ENCODE results near the gene PDK4. TPM values are rescaled to one million over a fixed set of nuclear protein-coding genes. Genes with fewer than 3 reads are reported as not detected.
A peak's percentile ranks its signal among the peaks of the same experiment; 100 is the strongest.
"Not testable (repeated sequence)": the region's sequence is repeated elsewhere in the genome, so short reads cannot be mapped to it uniquely, and the experiment has no call there.

The PDK4 gene
- total RNA-seq, 4 donors from 2014 or later, result 84.2 to 975 (median 104) TPM

DNA sequence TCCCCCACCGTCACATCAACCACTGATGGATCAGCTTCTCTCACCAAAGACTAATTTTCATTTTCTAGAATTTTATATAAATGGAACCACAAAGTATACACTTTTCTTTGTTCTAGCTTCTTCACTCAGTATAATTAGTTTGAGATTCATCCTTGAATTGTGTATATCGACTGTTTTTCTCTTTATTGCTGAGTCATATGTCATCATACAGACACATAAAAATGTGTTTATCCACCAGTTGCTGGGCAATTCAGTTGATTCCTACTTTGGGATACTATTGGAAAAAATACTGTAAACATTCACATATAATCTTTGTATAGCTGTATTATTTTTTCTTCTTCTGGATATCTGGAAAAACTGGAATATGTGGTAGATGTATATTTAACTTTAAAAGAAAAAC lies 26.6 kb downstream of the PDK4 start:
- H3K9me3 ChIP-seq, result no peaks in the 10 kb centered on the region
- H3K27me3 ChIP-seq, result no peaks in the 10 kb centered on the region
- no peaks in the 10 kb centered on the region for H3K36me3 ChIP-seq
- TF ChIP-seq, protein P1, sequence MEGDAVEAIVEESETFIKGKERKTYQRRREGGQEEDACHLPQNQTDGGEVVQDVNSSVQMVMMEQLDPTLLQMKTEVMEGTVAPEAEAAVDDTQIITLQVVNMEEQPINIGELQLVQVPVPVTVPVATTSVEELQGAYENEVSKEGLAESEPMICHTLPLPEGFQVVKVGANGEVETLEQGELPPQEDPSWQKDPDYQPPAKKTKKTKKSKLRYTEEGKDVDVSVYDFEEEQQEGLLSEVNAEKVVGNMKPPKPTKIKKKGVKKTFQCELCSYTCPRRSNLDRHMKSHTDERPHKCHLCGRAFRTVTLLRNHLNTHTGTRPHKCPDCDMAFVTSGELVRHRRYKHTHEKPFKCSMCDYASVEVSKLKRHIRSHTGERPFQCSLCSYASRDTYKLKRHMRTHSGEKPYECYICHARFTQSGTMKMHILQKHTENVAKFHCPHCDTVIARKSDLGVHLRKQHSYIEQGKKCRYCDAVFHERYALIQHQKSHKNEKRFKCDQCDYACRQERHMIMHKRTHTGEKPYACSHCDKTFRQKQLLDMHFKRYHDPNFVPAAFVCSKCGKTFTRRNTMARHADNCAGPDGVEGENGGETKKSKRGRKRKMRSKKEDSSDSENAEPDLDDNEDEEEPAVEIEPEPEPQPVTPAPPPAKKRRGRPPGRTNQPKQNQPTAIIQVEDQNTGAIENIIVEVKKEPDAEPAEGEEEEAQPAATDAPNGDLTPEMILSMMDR (IDR thresholded peaks at IDR 0.05), result no peak
- TF ChIP-seq POLR2AphosphoS5 (IDR thresholded peaks at IDR 0.05) (no peak), POLR2A (IDR thresholded peaks at IDR 0.05) (no peak), EP300 (IDR thresholded peaks at IDR 0.05) (no peak)
- DNase-seq (ENCODE audit: low spot score in 2 of 2), result no peak
- H3K4me1 ChIP-seq, result no peaks in the 10 kb centered on the region
- 80% methylated on average over 2 of the region's 2 CpGs for WGBS
- no peak overlapping the region for H3K27ac ChIP-seq
- no peak overlapping the region for H3K4me3 ChIP-seq

DNA sequence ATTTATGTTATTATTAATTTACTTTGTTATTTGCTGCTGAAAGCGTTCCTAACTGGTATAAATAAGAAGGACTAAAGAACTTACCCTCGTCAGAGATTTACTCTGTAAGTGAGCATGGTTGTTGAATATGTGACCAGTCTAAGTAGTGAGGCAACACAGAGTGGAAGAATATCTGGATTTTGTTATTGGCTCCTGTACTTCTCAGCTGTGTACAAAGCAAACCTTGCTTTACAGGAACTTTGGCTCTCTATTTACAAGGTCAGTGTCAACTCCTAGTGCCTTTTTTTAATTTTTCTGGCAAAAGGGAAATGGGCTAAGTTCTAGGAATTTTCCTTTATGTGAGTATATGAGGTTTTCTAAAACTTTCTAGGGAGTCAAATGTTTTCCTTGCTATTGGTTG lies 35.6 kb downstream of the PDK4 start:
- 80% methylated on average over 2 of the region's 2 CpGs for WGBS
- no peak for DNase-seq (ENCODE audit: low spot score in 2 of 2)
- no peak overlapping the region for H3K27ac ChIP-seq
- H3K27me3 ChIP-seq, result no peaks in the 10 kb centered on the region
- H3K36me3 ChIP-seq, result no peaks in the 10 kb centered on the region
- no peaks in the 10 kb centered on the region for H3K4me1 ChIP-seq
- TF ChIP-seq EP300 (IDR thresholded peaks at IDR 0.05) (no peak), POLR2AphosphoS5 (IDR thresholded peaks at IDR 0.05) (no peak), POLR2A (IDR thresholded peaks at IDR 0.05) (no peak)
- TF ChIP-seq, protein P1 (IDR thresholded peaks at IDR 0.05), result no peak
- H3K4me3 ChIP-seq, result no peak overlapping the region
- H3K9me3 ChIP-seq, result no peaks in the 10 kb centered on the region

DNA sequence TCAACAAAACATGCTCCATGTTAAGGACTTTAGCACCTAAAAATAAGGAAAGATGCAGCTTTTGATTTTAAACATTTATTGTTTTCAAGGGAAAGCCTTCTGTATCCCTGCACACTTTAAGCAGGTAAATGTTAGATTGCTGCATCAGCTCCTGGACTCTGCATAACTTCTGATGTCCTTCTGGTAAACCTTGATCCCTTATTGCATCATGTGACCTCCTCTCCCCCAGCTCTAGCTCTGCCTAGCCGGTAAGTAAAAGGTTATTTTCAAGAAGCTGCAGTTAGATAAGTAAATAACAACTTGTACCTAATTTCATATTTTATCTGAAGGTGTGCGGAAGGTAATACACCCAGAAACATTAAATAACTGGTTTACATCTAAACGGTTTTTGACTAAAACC lies 37.5 kb downstream of the PDK4 start:
- no peaks in the 10 kb centered on the region for H3K36me3 ChIP-seq
- no peaks in the 10 kb centered on the region for H3K9me3 ChIP-seq
- H3K27ac ChIP-seq, result no peak overlapping the region
- no peaks in the 10 kb centered on the region for H3K4me1 ChIP-seq
- H3K4me3 ChIP-seq, result no peak overlapping the region
- TF ChIP-seq EP300 (IDR thresholded peaks at IDR 0.05) (no peak), POLR2A (IDR thresholded peaks at IDR 0.05) (no peak), POLR2AphosphoS5 (IDR thresholded peaks at IDR 0.05) (no peak)
- TF ChIP-seq, protein P1 (IDR thresholded peaks at IDR 0.05), result no peak
- DNase-seq (ENCODE audit: low spot score in 2 of 2), result no peak
- no peaks in the 10 kb centered on the region for H3K27me3 ChIP-seq
- WGBS, result 83% methylated on average over 3 of the region's 3 CpGs

DNA sequence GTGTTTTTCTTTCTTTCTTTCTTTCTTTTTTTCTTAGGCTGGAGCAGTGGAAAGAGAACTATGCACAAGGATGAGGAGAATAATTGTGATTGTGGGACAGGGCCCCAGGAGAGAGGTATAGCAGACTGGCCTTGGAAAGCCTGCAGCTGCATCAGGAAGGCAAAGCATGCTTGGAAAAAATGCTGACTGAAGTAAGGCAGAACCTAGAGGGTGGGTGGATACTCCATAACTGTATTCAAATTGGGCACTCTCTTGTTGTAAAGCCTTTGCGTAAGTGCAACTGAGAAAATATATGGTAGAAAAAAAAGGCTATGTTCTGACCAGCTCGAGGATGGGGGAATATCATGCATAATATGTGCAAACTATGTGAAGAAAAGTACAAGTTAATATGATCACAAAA lies 39.5 kb downstream of the PDK4 start:
- no peak overlapping the region for H3K4me3 ChIP-seq
- 75% methylated on average over 2 of the region's 2 CpGs for WGBS
- no peak overlapping the region for H3K27ac ChIP-seq
- H3K4me1 ChIP-seq, result no peaks in the 10 kb centered on the region
- TF ChIP-seq EP300 (IDR thresholded peaks at IDR 0.05) (no peak), POLR2AphosphoS5 (IDR thresholded peaks at IDR 0.05) (no peak), POLR2A (IDR thresholded peaks at IDR 0.05) (no peak)
- TF ChIP-seq, protein P1 (IDR thresholded peaks at IDR 0.05), result no peak
- no peak for DNase-seq (ENCODE audit: low spot score in 2 of 2)
- H3K9me3 ChIP-seq, result no peaks in the 10 kb centered on the region
- H3K36me3 ChIP-seq, result no peaks in the 10 kb centered on the region
- no peaks in the 10 kb centered on the region for H3K27me3 ChIP-seq

DNA sequence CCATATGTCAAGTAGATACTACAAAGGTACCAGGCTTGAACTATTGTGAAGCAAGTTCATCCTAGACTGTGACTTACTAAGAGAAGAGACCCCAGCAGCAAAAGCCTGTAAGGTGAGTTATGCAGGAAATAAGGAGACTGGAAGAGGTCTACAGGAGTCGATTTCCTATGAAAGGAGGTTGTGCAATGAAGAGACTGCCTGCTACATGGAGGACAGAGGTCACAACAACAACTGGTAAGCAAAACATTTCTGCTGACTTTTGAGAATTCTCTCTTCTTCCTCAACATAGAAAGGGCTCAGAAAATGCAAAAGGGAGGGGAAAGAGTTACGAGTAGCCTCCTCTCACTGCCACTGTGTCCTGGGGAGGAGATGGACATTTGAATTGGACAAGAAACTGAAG lies 42.4 kb downstream of the PDK4 start:
- no peak for DNase-seq (ENCODE audit: low spot score in 2 of 2)
- TF ChIP-seq EP300 (IDR thresholded peaks at IDR 0.05), result no peak
- no peak for TF ChIP-seq POLR2A (IDR thresholded peaks at IDR 0.05)
- TF ChIP-seq POLR2AphosphoS5 (IDR thresholded peaks at IDR 0.05), result no peak
- TF ChIP-seq, protein P1 (IDR thresholded peaks at IDR 0.05), result no peak
- 78% methylated on average over 2 of the region's 2 CpGs for WGBS
- Histone ChIP-seq H3K27me3 (no peaks in the 10 kb centered on the region), H3K4me3 (no peak overlapping the region), H3K36me3 (no peaks in the 10 kb centered on the region), H3K4me1 (peaks cover 27% of the 10 kb centered on the region), H3K27ac (no peak overlapping the region), H3K9me3 (no peaks in the 10 kb centered on the region)

DNA sequence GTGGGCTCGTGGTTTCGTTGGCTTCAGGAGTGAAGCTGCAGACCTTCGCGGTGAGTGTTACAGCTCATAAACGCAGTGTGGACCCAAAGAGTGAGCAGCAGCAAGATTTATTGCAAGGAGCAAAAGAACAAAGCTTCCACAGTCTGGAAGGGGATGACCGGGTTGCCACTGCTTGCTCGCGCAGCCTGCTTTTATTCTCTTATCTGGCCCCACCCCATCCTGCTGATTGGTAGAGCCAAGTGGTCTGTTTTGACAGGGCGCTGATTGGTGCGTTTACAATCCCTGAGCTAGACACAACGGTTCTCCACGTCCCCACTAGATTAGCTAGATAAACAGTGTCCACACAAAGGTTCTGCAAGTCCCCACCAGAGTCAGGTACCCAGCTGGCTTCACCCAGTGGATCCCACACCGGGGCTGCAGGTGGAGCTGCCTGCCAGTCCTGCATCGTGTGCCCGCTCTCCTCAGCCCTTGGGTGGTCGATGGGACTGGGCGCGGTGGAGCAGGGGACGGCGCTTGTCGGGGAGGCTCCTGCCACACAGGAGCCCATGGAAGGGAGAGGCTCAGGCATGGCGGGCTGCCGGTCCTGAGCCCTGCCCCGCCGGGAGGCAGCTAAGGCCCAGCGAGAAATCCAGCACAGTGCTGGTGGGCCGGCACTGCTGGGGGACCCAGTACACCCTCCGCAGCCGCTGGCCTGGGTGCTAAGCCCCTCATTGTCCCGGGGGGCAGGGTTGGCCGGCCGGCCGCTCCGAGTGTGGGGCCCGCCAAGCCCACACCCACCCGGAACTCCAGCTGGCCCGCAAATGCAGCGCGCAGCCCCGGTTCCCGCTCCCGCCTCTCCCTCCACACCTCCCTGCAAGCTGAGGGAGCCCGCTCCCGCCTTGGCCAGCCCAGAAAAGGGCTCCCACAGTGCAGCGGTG lies 44.0 kb downstream of the PDK4 start:
- 79% methylated on average over 14 of the region's 45 CpGs for WGBS
- H3K27me3 ChIP-seq, H3K36me3 ChIP-seq, H3K4me3 ChIP-seq, H3K27ac ChIP-seq, H3K9me3 ChIP-seq: not testable (repeated sequence)
- H3K4me1 ChIP-seq, result peaks cover 43% of the 10 kb centered on the region
- DNase-seq (ENCODE audit: low spot score in 2 of 2), result peak in 1 of 2 donors; percentile 59
